Measurements from ENCODE around the gene PRAMEF12. TPM values are rescaled to one million over a fixed set of nuclear protein-coding genes. Genes with fewer than 3 reads are reported as not detected.

Gene PRAMEF12
- total RNA-seq, 1 donor, result not detected

GRCh38 chr1:12769031-12769430, 4.5 kb upstream of the PRAMEF12 start:
- TF ChIP-seq, protein P1, sequence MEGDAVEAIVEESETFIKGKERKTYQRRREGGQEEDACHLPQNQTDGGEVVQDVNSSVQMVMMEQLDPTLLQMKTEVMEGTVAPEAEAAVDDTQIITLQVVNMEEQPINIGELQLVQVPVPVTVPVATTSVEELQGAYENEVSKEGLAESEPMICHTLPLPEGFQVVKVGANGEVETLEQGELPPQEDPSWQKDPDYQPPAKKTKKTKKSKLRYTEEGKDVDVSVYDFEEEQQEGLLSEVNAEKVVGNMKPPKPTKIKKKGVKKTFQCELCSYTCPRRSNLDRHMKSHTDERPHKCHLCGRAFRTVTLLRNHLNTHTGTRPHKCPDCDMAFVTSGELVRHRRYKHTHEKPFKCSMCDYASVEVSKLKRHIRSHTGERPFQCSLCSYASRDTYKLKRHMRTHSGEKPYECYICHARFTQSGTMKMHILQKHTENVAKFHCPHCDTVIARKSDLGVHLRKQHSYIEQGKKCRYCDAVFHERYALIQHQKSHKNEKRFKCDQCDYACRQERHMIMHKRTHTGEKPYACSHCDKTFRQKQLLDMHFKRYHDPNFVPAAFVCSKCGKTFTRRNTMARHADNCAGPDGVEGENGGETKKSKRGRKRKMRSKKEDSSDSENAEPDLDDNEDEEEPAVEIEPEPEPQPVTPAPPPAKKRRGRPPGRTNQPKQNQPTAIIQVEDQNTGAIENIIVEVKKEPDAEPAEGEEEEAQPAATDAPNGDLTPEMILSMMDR (IDR thresholded peaks at IDR 0.05; ENCODE audit: insufficient read depth, low read length), result no peak
- no peak overlapping the region for H3K4me3 ChIP-seq (ENCODE audit: low read depth, low read length)
- no peak for DNase-seq (ENCODE audit: low read depth)

- no peak for DNase-seq (ENCODE audit: low read depth)
- TF ChIP-seq, protein P1 (IDR thresholded peaks at IDR 0.05; ENCODE audit: insufficient read depth, low read length), result no peak
- H3K4me3 ChIP-seq (ENCODE audit: low read depth, low read length), result no peak overlapping the region
Observed at GRCh38 chr1:12769976-12770505, 3.5 kb upstream of the PRAMEF12 start.

DNA sequence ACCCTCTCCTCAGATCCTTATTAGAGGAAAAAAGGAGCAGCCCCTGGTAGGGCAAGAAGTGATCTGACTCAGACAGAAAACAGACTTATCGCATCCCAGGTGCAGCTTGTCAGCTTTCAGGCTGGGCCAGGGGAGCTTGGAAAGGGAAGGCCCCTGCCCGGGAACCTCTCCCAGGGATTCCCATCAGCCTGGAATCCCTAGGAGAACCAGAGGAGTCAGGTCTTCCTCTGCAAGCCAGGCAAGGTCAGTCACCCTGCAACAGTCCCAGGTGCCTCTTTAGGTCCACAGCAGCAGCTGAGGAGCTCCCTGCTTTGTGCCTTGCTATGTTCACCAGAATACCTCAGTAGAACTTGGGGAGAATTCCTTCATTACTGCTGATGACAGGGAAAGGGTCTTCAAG, 2.9 kb upstream of the PRAMEF12 start:
- TF ChIP-seq, protein P1 (IDR thresholded peaks at IDR 0.05; ENCODE audit: insufficient read depth, low read length), result no peak
- DNase-seq (ENCODE audit: low read depth), result no peak
- no peak overlapping the region for H3K4me3 ChIP-seq (ENCODE audit: low read depth, low read length)

DNA sequence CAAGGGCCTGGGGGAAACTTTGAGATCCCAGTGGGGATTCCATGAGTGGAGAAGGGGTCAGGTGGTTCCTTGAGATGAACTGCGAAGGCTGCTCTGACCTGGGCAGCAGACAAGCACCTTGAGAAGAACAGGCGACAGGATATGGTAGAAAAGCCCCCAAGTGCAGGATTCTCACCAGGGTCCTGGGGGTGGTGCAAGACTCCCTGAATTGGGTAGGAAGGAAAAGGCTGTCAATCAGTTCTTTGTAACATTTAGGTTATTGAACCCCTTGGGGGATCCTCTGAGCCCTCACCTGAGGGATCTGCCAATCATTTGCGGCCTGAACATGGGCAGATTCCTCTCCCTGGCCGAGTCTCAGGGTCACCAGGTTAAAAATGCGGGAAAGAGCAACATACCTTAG, 2.4 kb upstream of the PRAMEF12 start:
- TF ChIP-seq, protein P1 (IDR thresholded peaks at IDR 0.05; ENCODE audit: insufficient read depth, low read length), result no peak
- H3K4me3 ChIP-seq (ENCODE audit: low read depth, low read length), result no peak overlapping the region
- no peak for DNase-seq (ENCODE audit: low read depth)

- TF ChIP-seq, protein P1 (IDR thresholded peaks at IDR 0.05; ENCODE audit: insufficient read depth, low read length), result no peak
- no peak for DNase-seq (ENCODE audit: low read depth)
- no peak overlapping the region for H3K4me3 ChIP-seq (ENCODE audit: low read depth, low read length)
Observed at GRCh38 chr1:12772520-12772919, 1.0 kb upstream of the PRAMEF12 start.

DNA sequence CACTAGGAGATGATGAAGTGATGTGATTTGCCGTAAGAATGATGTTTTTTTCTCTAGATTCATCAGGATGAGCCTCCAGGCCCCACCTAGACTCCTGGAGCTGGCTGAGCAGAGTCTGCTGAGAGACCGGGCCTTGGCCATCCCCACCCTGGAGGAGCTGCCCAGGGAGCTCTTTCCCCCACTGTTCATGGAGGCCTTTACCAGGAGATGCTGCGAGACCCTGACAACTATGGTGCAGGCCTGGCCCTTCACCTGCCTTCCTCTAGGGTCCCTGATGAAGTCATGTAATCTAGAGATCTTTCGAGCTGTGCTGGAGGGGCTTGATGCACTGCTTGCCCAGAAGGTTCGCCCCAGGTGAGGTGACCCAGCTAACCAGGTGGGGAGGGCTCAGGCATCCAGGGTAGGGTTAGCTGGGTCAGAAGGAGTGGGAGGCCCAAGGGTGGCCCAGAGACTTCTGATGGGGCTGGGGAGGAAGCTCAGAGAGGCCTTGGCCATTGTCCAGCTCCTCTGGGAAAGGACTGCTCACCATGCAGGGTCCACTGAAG, 1.3 kb downstream of the PRAMEF12 start:
- TF ChIP-seq, protein P1 (IDR thresholded peaks at IDR 0.05; ENCODE audit: insufficient read depth, low read length), result no peak
- no peak overlapping the region for H3K4me3 ChIP-seq (ENCODE audit: low read depth, low read length)
- DNase-seq (ENCODE audit: low read depth), result no peak

GRCh38 chr1:12775443-12775842, 1.9 kb downstream of the PRAMEF12 start:
- TF ChIP-seq, protein P1 (IDR thresholded peaks at IDR 0.05; ENCODE audit: insufficient read depth, low read length), result no peak
- no peak for DNase-seq (ENCODE audit: low read depth)
- no peak overlapping the region for H3K4me3 ChIP-seq (ENCODE audit: low read depth, low read length)
